Measurements from ENCODE around the gene NKX6-2.

GRCh38 chr10:132774902-132775863, 10.8 kb downstream of the NKX6-2 start:
- no peak for TF ChIP-seq EZH2 (IDR thresholded peaks at IDR 0.05; ENCODE audit: insufficient read depth, poor library complexity, severe bottlenecking)
- TF ChIP-seq EZH2phosphoT487 (IDR thresholded peaks at IDR 0.05; ENCODE audit: insufficient read depth, low read depth), result no peak

All from GM23248 (cell line).